Measurements from ENCODE around the gene UNC13D.

GRCh38 chr17:75849279-75849646 is 5.1 kb upstream of the UNC13D start:
- TF ChIP-seq GATA2 (IDR thresholded peaks at IDR 0.05; ENCODE audit: low read depth, low read length) (no peak), GATA3 (IDR thresholded peaks at IDR 0.05; ENCODE audit: low read depth, low read length) (no peak)
